HL-60 (cell line): ENCODE data around the gene TH.

Source experiments
- DNase-seq, 2 experiments: peaks; one replicate each; pipeline ENCODE4 v3.0.0-alpha.2; 2010 to 2020; ENCODE audit warnings: low read depth in 1 of 2, low spot score in 1 of 2
- H3K27ac ChIP-seq: fragments of 250-450 bp; sonication (Bioruptor Pico); replicated peaks from 2 replicates; pipeline ENCODE4 v1.5.1; 2020; ENCODE audit warnings: mild to moderate bottlenecking, moderate library complexity
- H3K27me3 ChIP-seq: fragments of 250-450 bp; sonication (Bioruptor Pico); 2 replicates; pipeline ENCODE4 v1.5.1; 2021; ENCODE audit warnings: mild to moderate bottlenecking, moderate library complexity; ENCODE audit not compliant: insufficient read depth, poor library complexity, severe bottlenecking
- H3K4me3 ChIP-seq: replicated peaks from 2 replicates; pipeline ENCODE4 v1.5.1; 2011; ENCODE audit warnings: mild to moderate bottlenecking, control low read depth, low read length; ENCODE audit not compliant: insufficient read depth
- GABPA ChIP-seq: IDR thresholded peaks from 2 replicates; pipeline ENCODE4 v1.6.1; 2012; ENCODE audit warnings: low read depth
- POLR2AphosphoS5 ChIP-seq: IDR thresholded peaks from 2 replicates; pipeline ENCODE4 v1.6.1; 2012; ENCODE audit warnings: low read depth
- SPI1 ChIP-seq: IDR thresholded peaks from 2 replicates; pipeline ENCODE4 v1.6.1; 2012; ENCODE audit warnings: low read depth, mild to moderate bottlenecking, borderline replicate concordance
- TF ChIP-seq, protein P1 (sequence below): IDR thresholded peaks from one replicate; pipeline ENCODE4 v1.5.1; 2011; ENCODE audit warnings: low read length, control low read depth, inconsistent platforms; ENCODE audit not compliant: insufficient read depth
- TF ChIP-seq, protein P2 (sequence below): IDR thresholded peaks from 2 replicates; pipeline ENCODE4 v1.6.1; 2012; ENCODE audit warnings: low read depth; ENCODE audit not compliant: insufficient replicate concordance

Gene TH

GRCh38 chr11:2118677-2119076 is 52.9 kb downstream of the TH start:
- TF ChIP-seq, protein P1, sequence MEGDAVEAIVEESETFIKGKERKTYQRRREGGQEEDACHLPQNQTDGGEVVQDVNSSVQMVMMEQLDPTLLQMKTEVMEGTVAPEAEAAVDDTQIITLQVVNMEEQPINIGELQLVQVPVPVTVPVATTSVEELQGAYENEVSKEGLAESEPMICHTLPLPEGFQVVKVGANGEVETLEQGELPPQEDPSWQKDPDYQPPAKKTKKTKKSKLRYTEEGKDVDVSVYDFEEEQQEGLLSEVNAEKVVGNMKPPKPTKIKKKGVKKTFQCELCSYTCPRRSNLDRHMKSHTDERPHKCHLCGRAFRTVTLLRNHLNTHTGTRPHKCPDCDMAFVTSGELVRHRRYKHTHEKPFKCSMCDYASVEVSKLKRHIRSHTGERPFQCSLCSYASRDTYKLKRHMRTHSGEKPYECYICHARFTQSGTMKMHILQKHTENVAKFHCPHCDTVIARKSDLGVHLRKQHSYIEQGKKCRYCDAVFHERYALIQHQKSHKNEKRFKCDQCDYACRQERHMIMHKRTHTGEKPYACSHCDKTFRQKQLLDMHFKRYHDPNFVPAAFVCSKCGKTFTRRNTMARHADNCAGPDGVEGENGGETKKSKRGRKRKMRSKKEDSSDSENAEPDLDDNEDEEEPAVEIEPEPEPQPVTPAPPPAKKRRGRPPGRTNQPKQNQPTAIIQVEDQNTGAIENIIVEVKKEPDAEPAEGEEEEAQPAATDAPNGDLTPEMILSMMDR: no peak
- no peak for TF ChIP-seq SPI1
- TF ChIP-seq, protein P2, sequence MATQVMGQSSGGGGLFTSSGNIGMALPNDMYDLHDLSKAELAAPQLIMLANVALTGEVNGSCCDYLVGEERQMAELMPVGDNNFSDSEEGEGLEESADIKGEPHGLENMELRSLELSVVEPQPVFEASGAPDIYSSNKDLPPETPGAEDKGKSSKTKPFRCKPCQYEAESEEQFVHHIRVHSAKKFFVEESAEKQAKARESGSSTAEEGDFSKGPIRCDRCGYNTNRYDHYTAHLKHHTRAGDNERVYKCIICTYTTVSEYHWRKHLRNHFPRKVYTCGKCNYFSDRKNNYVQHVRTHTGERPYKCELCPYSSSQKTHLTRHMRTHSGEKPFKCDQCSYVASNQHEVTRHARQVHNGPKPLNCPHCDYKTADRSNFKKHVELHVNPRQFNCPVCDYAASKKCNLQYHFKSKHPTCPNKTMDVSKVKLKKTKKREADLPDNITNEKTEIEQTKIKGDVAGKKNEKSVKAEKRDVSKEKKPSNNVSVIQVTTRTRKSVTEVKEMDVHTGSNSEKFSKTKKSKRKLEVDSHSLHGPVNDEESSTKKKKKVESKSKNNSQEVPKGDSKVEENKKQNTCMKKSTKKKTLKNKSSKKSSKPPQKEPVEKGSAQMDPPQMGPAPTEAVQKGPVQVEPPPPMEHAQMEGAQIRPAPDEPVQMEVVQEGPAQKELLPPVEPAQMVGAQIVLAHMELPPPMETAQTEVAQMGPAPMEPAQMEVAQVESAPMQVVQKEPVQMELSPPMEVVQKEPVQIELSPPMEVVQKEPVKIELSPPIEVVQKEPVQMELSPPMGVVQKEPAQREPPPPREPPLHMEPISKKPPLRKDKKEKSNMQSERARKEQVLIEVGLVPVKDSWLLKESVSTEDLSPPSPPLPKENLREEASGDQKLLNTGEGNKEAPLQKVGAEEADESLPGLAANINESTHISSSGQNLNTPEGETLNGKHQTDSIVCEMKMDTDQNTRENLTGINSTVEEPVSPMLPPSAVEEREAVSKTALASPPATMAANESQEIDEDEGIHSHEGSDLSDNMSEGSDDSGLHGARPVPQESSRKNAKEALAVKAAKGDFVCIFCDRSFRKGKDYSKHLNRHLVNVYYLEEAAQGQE: no peak
- no peak for DNase-seq
- Histone ChIP-seq H3K27me3 (peaks cover 4% of the 10 kb centered on the region), H3K27ac (no peak overlapping the region), H3K4me3 (no peak overlapping the region)

DNA sequence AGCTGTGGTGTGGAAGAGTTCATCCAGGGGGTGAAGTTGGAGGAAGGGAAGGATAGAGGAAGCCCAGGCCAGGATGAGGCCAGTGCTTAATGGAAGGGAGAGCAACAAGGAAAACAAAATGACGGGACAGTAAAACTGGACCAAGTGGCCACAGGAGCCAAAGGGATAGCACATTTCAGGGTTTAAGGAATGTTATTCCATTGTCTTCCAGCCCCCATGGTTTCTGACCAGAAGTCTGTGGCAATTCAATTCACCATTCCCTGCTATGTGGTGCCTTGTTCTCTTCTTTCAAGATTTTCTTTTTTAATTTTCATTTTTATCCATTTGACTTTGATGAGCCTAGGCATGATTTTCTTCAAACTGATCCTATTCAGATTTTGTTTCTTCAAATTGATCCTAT is 54.9 kb downstream of the TH start:
- no peak for TF ChIP-seq SPI1
- TF ChIP-seq, protein P1: no peak
- no peak for TF ChIP-seq GABPA
- no peak for TF ChIP-seq POLR2AphosphoS5
- TF ChIP-seq, protein P2: no peak
- no peak overlapping the region for H3K27ac ChIP-seq
- peaks cover 4% of the 10 kb centered on the region for H3K27me3 ChIP-seq
- DNase-seq: no peak
- no peak overlapping the region for H3K4me3 ChIP-seq

GRCh38 chr11:2115308-2115707 is 56.3 kb downstream of the TH start:
- no peak for TF ChIP-seq GABPA
- TF ChIP-seq SPI1: no peak
- TF ChIP-seq, protein P2: no peak
- no peak for TF ChIP-seq POLR2AphosphoS5
- TF ChIP-seq, protein P1: no peak
- DNase-seq: no peak

More at GRCh38 chr11:2115308-2115707, 56.3 kb downstream of the TH start:
- Histone ChIP-seq H3K4me3 (no peak overlapping the region), H3K27me3 (peaks cover 4% of the 10 kb centered on the region), H3K27ac (no peak overlapping the region)
